Fibroblast of upper back skin (primary cell): ENCODE measurements around the gene CIAO3.
"Not testable (repeated sequence)": the region's sequence is repeated elsewhere in the genome, so short reads cannot be mapped to it uniquely, and the experiment has no call there.

Source experiments
- DNase-seq: peaks from one replicate; pipeline ENCODE4 v3.0.0-alpha.2; 2013

CIAO3 gene

GRCh38 chr16:740764-741505 is at the start of gene CIAO3:
CIAO3 (minus strand) TSS chr16:740997; CDS start chr16:740985, 12 bp downstream.
- DNase-seq = peak; percentile 86

DNA sequence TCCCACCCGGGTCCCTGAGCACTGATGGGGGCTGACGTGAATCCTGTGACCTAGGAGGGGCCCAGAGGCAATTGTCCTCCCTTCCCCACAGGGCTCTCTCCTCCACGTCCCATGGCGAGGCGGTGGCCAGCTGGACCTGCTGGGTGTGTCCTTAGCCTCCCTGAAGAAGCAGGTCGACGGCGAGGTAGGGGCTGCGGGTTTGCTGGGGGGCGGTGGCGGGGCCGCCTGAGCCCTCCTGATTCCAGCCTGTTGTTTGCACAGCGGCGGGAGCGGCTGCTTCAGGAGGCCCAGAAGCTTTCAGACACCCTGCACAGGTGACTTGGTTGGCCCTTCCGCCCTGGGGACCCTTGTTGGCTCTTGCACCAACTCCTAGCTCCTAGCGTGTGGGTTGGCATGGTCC is 49.3 kb upstream of the CIAO3 start:
- no peak for DNase-seq

GRCh38 chr16:789191-789850 is 48.5 kb upstream of the CIAO3 start:
- no peak for DNase-seq

- DNase-seq = peak; percentile 89
Measured at GRCh38 chr16:788399-789126, 47.8 kb upstream of the CIAO3 start, which contains the start of gene CHTF18. CHTF18 (plus strand) TSS chr16:788620; CDS start chr16:788685, 65 bp downstream.

DNA sequence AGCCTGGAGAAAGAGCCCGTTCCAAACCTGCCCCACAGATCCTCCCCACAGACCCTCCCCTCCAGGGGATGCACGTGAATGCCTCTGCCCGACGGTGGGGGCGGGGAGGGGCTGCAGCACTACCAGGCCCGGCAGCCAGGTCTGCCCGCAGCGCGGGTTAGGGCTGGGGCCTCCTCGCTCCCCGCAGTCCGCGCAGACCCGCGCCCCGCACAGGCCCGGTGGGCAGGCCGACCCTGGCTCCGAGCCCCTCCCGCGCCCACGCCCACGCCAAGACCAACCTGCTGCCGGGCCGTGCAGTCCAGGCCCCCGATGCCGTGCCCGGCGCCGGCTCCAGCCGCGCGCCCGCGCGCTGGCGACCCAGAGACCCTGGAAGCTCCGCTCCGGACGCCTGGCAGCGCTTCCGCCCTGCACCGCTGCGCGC is 47.2 kb upstream of the CIAO3 start, which contains the start of gene RPUSD1:
RPUSD1 (minus strand) TSS at position 404 of the 421 bp plus-strand sequence. CDS start 644 bp downstream, outside the sequence.
- DNase-seq = no peak

DNA sequence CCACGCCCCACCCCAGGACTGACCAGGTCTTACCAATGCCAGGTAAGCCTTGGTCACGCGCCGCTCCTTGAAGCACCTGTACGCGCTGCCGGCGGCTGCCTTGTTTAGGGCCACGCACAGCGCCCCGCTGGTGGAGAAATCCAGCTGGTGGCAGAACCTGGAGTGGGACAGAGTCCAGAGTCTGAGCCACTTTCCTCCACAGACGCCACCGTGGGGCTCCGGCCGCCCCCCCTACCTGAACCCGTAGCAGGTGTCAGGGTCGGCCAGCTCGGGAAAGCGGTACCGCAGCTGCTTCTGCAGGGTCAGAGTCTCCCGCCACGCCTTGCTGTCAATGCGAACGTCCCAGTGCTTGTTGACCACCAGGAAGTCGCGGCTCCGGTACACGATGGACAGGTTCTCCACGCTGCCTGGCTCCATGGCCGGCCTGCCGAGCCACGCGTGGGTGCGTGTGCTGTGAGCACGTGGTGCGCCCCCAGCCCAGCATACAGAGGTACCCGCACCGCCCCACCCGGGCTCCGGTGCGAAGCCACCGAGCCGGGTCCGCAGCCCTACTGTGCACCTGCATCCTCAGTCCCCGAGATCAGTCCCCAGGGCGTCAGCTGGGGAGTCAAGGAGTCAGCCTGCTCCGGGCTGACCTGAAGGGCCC is 46.6 kb upstream of the CIAO3 start:
- DNase-seq = no peak

DNA sequence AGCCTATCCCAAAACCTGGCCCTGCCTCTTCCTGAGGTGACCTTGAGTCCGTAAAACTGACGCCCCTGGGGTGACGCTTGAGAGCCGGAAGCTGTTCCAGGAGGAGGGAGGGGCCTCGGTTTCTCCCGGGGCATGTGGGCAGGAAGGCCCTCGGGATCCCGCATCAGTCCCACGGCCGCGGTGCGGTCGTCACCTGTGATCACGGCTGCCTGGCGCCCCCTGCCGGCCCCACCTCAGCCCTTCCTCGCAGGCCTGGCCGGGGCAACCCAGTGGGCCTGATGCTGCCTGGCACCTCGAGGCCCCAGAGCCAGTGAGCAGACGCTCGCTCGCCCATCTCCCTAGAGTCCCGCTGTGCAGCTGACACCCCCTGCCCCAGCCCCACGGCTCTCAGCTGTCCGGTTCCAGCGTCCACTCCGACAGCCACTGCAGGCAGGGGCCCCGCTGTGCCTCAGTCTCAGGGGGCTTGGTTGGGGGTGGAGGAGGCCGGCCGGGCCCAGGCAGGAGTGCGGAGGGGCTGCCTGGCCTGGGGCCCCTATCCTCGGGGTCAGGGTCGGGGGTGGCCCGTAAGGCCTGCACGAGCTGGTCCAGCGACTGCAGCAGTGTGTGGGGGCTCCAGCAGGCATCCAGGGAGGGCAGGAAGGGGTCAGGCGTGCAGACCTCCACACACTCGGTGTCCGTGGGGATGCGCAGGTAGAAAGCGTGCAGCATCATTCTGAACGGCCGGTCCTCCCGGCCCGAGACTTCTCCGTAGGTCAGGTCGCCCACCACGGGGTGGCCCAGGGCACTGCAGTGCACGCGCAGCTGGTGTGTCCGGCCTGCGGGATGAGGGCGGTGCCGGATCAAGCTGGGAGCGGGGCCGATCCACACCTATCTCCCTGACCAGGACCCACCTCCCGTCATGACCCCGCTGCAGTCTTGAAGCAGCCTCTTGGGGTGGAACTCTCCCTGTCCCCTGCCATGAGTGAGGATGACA is 45.1 kb upstream of the CIAO3 start:
- peak; percentile 24 for DNase-seq

DNA sequence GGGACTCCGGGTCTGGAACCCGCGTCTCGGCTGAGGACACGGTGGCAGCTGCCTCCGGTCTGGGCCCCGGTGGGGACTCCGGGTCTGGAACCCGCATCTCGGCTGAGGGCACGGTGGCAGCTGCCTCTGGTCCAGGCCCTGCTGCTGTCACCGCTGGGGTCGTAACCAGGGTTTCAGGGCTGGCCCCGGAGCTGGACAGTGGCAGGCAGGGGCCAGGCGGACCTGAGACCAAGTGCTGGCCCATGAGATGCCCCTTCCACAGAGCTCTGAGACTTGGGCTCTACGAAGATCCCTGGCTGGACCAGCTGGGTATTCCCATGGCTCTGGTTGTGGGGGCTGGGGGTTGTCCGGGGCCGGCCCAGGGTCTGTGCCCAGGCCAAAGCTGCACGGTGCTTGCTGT is 43.6 kb upstream of the CIAO3 start:
- no peak for DNase-seq

DNA sequence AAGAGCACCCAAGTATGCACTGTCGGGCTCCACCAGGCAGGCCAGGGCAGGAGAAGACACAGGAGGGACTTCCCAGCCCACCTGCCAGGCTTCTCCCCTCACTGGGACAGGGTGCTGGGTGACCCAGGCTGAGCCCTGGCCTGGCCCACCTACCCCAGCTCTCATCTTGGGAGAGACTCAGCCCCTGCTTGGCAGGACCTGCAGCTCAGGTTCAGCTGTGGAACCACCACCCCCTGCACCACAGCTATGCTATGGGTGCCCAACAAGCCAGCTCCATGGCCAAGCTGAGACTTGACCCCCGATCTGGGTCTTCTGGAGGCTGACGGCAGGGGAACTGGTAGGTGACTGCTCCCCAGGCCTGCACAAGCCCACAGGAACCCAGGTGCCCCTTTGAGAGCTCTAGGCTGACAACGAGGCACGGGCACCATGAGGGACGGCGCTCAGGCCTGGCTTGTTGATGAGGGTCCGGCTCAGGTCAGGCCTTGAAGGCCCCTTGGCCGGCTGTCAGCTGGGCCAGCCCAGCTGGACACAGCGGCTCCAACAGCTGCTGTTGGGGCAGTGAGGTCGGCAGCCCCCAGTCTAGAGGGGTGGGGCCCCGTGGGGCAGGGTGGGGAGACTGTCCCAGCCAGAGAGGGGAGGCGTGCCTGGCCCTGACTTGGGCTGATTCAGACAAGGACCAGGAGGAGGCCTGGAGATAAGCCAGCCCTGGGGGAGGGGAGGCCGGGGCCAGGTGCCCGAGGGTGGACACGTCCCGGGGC is 42.8 kb upstream of the CIAO3 start:
- no peak for DNase-seq

- DNase-seq = no peak
Measured at GRCh38 chr16:782766-783403, 42.1 kb upstream of the CIAO3 start.

GRCh38 chr16:782258-782657 is 41.5 kb upstream of the CIAO3 start:
- DNase-seq = no peak

- DNase-seq = no peak
Measured at GRCh38 chr16:781346-782010, 40.7 kb upstream of the CIAO3 start.

DNA sequence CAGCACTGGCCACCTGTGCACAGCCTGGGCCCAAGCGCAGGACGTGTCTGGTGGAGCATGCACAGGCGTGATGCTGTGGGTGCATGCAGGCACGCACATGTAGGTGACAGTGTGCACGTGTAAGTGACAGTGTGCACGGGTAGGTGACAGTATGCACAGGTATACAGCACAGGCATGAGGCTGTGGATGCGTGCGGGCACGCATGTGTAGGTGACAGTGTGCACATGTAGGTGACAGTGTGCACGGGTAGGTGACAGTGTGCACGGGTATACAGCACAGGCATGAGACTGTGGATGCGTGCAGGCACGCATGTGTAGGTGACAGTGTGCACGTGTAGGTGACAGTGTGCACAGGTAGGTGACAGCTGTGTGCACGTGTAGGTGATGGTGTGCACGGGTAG is 39.5 kb upstream of the CIAO3 start:
- no peak for DNase-seq

DNA sequence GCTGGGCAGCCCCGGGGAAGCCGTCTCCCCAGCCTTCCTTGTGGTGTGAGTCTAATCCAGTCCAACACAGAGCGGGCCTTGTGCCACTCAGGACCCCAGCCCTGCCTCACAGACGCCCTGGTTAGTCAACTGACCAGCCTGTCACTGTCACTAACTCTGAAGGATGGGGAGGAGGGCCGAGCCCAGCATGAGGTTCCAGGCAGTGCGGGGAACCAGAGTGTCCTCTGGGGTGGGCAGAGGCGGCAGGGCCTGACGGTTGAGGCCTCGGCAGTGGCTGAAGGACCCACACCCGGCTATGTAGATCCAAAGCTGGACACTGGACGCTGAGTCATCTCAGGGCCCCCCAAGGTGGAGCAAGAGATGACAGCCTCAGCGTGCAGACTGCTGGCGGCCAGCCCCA is 38.8 kb upstream of the CIAO3 start:
- no peak for DNase-seq

DNA sequence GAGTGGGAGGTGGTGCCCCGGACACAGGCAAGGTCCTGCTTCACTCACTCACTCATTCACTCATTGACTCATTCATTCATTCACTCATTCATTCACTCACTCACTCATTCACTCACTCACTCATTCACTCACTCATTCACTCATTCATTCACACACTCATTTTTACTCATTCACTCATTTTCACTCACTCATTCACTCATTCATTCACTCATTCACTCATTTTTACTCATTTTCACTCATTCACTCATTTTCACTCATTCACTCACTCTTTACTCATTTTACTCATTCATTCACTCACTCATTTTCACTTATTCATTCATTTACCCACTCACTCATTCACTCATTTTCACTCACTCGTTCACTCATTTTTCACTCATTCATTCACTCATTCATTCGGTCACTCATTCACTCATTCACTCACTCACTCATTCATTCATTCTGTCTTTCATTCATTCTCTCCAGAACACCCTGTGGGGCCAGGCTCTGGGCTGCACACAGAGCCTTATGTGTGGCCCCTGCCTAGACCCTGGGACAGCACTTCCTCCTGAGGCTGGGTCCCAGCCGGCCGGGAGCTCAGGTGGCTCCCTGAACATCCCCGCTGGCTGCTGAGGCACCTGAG is 38.2 kb upstream of the CIAO3 start:
- DNase-seq = no peak

- DNase-seq = no peak
Measured at GRCh38 chr16:778447-778846, 37.6 kb upstream of the CIAO3 start.

- no peak for DNase-seq
Measured at GRCh38 chr16:777826-778225, 37.0 kb upstream of the CIAO3 start.

- no peak for DNase-seq
Measured at GRCh38 chr16:776824-777223, 36.0 kb upstream of the CIAO3 start.

DNA sequence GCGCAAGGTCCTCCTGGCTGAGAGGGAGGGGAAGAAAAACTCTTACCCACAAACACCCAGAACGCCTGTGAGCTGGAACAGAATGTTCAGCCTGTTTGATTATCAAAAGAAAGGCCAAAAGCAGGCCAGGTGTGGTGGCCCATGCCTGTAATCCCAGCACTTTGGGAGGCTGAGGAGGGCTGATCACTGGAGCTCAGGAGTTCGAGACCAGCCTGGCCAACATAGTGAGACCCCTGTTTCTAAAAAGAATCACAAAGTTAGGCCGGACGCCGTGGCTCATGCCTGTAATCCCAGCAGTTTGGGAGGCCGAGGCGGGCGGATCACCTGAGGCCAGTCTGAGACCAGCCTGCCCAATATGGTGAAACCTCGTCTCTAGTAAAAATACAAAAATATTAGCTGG is 35.5 kb upstream of the CIAO3 start:
- not testable (repeated sequence) for DNase-seq
